ENCODE measurements around the gene COL24A1. TPM values are rescaled to one million over a fixed set of nuclear protein-coding genes. Genes with fewer than 3 reads are reported as not detected.
A peak's percentile ranks its signal among the peaks of the same experiment; 100 is the strongest.

The COL24A1 gene
- total RNA-seq, 3 donors from 2014 or later: 0.33 to 1.3 (median 0.48) TPM

DNA sequence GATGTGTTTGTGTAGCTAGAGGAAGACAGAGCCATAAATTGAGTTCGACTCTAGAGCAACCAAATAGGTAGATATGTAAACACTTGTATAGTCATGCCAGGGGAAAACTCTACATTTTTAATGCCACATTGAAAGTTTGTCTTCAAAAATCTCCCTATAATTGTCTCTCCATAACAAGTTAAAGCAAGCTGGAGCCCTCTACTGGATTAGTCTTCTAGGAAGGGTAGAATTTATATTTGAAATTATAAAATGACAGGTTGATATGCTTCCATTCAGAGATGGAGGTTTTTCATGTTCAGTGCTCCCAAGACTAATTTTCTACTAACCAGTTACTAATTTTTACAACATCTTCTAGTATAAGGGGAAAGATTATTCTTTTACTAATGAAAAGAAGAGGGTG is 13.1 kb upstream of the COL24A1 start:
- intact Hi-C loops (cut with DNase I; ENCODE audit: low total_unique reads): no loop called here
- no peak overlapping the region for H3K27ac ChIP-seq
- no peak for DNase-seq (ENCODE audit: low spot score in 2 of 2)
- no peaks in the 10 kb centered on the region for H3K4me1 ChIP-seq
- H3K4me3 ChIP-seq: no peak overlapping the region
- no peaks in the 10 kb centered on the region for H3K9me3 ChIP-seq
- H3K27me3 ChIP-seq: no peaks in the 10 kb centered on the region
- H3K36me3 ChIP-seq: no peaks in the 10 kb centered on the region
- TF ChIP-seq POLR2AphosphoS5 (IDR thresholded peaks at IDR 0.05) (no peak), POLR2A (IDR thresholded peaks at IDR 0.05) (no peak)
- TF ChIP-seq, protein P1, sequence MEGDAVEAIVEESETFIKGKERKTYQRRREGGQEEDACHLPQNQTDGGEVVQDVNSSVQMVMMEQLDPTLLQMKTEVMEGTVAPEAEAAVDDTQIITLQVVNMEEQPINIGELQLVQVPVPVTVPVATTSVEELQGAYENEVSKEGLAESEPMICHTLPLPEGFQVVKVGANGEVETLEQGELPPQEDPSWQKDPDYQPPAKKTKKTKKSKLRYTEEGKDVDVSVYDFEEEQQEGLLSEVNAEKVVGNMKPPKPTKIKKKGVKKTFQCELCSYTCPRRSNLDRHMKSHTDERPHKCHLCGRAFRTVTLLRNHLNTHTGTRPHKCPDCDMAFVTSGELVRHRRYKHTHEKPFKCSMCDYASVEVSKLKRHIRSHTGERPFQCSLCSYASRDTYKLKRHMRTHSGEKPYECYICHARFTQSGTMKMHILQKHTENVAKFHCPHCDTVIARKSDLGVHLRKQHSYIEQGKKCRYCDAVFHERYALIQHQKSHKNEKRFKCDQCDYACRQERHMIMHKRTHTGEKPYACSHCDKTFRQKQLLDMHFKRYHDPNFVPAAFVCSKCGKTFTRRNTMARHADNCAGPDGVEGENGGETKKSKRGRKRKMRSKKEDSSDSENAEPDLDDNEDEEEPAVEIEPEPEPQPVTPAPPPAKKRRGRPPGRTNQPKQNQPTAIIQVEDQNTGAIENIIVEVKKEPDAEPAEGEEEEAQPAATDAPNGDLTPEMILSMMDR (IDR thresholded peaks at IDR 0.05): no peak

DNA sequence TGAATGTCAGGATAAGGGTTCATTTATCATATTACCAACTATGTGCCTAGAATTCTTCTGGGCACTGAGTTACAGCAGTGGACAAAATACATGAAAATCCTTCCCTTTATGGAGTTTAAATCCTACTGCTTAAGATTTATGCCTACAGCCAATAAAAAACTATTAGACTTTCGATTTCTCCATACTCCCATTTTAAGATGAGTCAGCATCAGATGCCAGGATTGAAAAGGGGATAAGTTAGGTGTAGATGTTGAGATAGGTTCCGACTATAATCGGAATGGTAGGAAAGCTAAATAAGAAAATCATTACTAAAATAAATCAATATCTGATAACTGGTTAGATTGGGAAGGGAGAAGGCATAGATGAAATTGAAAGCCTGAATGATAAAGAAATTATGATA is 3.2 kb upstream of the COL24A1 start:
- intact Hi-C loops (cut with DNase I; ENCODE audit: low total_unique reads): no loop called here

DNA sequence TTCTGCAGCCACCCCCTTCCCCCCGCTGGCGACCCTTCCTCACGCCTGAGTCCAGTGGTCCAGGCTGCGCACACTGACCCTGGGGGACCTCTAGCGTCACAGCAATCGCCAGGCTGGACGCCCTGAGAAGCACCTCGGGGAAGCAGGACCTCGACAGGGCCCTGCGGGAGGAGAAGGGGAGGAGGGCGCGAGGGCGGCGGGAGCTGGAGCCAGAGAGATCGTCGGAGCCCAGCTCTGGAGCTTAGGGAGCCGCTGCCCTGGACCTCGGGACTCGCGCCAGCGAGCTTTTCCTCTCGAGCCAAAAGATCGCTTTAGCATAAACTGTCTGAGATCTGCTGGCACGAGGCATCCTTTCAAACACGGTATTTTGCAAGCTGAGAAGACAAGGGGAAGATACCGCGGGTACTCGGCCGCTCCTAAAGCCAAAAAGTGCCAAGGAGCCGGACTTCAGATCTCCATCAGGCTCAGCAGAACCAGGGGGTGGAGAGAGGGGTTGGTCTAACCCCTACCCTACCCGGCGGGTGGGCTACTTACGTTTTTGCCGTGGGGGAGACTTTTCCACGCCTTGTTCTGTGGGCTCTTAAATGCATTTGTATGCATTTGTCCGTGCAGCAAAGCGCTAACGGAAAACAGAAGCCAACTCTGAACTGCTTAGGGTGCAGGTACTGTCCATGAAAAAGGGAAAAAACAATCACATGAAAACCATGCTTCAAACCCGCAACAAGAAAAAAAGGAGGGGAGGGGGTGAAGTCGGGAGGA is 586 bp downstream of the COL24A1 start:
- Histone ChIP-seq H3K4me1 (peaks cover 0 to 4% of the 10 kb centered on the region in 2 donors), H3K27me3 (peaks cover 3 to 18% of the 10 kb centered on the region in 2 donors), H3K27ac (no peak overlapping the region), H3K4me3 (peak overlapping the region; percentile 31 to 62 (median 47)), H3K9me3 (no peaks in the 10 kb centered on the region), H3K36me3 (no peaks in the 10 kb centered on the region)
- TF ChIP-seq, protein P1 (IDR thresholded peaks at IDR 0.05): no peak
- TF ChIP-seq POLR2AphosphoS5 (IDR thresholded peaks at IDR 0.05) (no peak), POLR2A (IDR thresholded peaks at IDR 0.05) (no peak)
- no peak for DNase-seq (ENCODE audit: low spot score in 2 of 2)
- intact Hi-C loops (cut with DNase I; ENCODE audit: low total_unique reads): no loop called here

More for the DNA sequence above, 3.2 kb upstream of the COL24A1 start:
- H3K36me3 ChIP-seq: no peaks in the 10 kb centered on the region
- H3K27me3 ChIP-seq: peaks cover 3 to 11% of the 10 kb centered on the region in 2 donors
- no peaks in the 10 kb centered on the region for H3K9me3 ChIP-seq
- no peak overlapping the region for H3K4me3 ChIP-seq
- no peak overlapping the region for H3K27ac ChIP-seq
- peaks cover 0 to 4% of the 10 kb centered on the region in 2 donors for H3K4me1 ChIP-seq
- DNase-seq (ENCODE audit: low spot score in 2 of 2): no peak
- TF ChIP-seq POLR2A (IDR thresholded peaks at IDR 0.05) (no peak), POLR2AphosphoS5 (IDR thresholded peaks at IDR 0.05) (no peak)
- TF ChIP-seq, protein P1 (IDR thresholded peaks at IDR 0.05): no peak

DNA sequence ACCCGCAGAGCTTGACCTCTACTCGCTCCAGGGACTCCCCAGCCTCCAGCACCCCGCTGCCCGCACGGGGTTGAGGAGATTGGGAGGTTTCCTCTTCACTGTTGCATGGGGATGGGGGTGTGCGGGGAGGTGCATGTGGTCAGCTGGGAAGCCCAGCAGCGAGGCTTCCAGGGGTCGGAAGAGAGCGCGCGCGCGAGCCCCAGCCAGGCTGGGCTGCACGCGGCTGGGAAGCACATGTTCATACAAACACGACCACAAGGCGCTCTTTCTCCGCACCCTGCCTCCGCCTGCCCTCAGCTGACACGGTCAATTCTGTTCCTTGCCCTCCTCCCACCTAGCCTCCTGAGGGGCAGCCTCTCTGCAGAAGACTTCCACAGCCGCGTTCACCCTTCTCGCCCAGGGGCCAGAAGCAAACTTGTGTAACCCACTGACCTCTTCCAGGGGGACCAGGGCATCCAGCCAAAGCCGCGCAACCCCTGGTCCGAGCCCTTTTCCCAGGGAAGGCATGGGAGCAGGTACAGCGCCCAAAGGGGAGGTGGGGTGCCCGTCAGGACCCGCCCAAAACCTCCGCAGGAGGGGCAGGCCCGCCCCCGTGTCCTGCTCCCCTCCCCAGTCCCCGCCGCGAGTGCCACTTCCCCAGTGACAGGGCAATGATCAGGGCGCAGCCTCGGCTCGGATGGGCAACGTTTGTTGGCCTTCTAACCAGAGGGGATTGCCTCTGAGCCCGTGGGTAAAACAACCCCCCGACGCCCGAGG is 1.3 kb downstream of the COL24A1 start:
- intact Hi-C loops (cut with DNase I; ENCODE audit: low total_unique reads): no loop called here
- Histone ChIP-seq H3K27ac (no peak overlapping the region), H3K4me3 (peak overlapping the region; percentile 31 to 62 (median 47)), H3K36me3 (no peaks in the 10 kb centered on the region), H3K9me3 (no peaks in the 10 kb centered on the region), H3K4me1 (peaks cover 0 to 4% of the 10 kb centered on the region in 2 donors), H3K27me3 (peaks cover 3 to 18% of the 10 kb centered on the region in 2 donors)
- no peak for TF ChIP-seq POLR2AphosphoS5 (IDR thresholded peaks at IDR 0.05)
- TF ChIP-seq, protein P1 (IDR thresholded peaks at IDR 0.05): no peak
- TF ChIP-seq POLR2A (IDR thresholded peaks at IDR 0.05): no peak
- no peak for DNase-seq (ENCODE audit: low spot score in 2 of 2)

DNA sequence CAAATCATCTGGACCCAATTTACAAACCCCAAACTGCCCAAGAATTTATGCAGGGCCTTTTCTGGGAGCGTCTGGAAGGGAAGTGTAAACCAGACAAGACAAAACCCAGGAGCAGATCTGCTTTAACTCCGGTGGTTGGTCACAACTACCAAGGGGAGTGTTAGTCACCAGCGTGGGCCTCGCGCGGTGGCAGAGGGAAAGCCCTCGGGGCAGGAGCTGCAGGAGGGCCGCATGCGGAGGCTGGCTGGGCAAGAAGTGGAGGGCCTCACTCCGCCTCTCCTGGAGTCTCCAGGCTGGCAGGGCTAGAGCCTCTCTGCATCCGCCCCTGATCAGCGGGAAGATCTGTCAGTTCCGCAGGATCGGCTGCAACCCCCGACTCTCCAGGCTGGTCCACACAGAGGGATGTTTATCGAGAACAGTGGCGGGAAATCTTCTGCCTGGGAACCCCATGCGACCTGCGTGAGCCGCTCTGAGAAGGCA is 2.0 kb downstream of the COL24A1 start:
- no peaks in the 10 kb centered on the region for H3K36me3 ChIP-seq
- H3K4me3 ChIP-seq: peak overlapping the region in 2 of 3 donors; percentile 47 to 62
- DNase-seq (ENCODE audit: low spot score in 2 of 2): no peak
- H3K27ac ChIP-seq: no peak overlapping the region
- H3K4me1 ChIP-seq: peaks cover 0 to 4% of the 10 kb centered on the region in 2 donors
- H3K9me3 ChIP-seq: no peaks in the 10 kb centered on the region
- intact Hi-C loops (cut with DNase I; ENCODE audit: low total_unique reads): no loop called here
- peaks cover 3 to 18% of the 10 kb centered on the region in 2 donors for H3K27me3 ChIP-seq
- no peak for TF ChIP-seq POLR2A (IDR thresholded peaks at IDR 0.05)
- TF ChIP-seq POLR2AphosphoS5 (IDR thresholded peaks at IDR 0.05): no peak
- TF ChIP-seq, protein P1 (IDR thresholded peaks at IDR 0.05): no peak

Measured in breast epithelium (tissue), 4 donors.